ENCODE measurements around the gene CELF5.

The CELF5 gene

GRCh38 chr19:3178973-3179738 lies 45.3 kb upstream of the CELF5 start:
- Histone ChIP-seq H3K9me3 (ENCODE audit: control insufficient read depth, low read length) (no peaks in the 10 kb centered on the region), H2AFZ (no peak overlapping the region), H3K9ac (no peak overlapping the region), H3K27me3 (ENCODE audit: control insufficient read depth, insufficient read depth, low read length) (no peaks in the 10 kb centered on the region), H3K4me2 (ENCODE audit: low read length) (no peak overlapping the region), H3K4me1 (peaks cover 7% of the 10 kb centered on the region), H3K4me3 (ENCODE audit: low read depth, low read length) (no peak overlapping the region), H3K36me3 (ENCODE audit: control insufficient read depth, insufficient read depth, low read length) (no peaks in the 10 kb centered on the region), H3K79me2 (no peaks in the 10 kb centered on the region), H3K27ac (no peak overlapping the region)
- TF ChIP-seq, protein P1, sequence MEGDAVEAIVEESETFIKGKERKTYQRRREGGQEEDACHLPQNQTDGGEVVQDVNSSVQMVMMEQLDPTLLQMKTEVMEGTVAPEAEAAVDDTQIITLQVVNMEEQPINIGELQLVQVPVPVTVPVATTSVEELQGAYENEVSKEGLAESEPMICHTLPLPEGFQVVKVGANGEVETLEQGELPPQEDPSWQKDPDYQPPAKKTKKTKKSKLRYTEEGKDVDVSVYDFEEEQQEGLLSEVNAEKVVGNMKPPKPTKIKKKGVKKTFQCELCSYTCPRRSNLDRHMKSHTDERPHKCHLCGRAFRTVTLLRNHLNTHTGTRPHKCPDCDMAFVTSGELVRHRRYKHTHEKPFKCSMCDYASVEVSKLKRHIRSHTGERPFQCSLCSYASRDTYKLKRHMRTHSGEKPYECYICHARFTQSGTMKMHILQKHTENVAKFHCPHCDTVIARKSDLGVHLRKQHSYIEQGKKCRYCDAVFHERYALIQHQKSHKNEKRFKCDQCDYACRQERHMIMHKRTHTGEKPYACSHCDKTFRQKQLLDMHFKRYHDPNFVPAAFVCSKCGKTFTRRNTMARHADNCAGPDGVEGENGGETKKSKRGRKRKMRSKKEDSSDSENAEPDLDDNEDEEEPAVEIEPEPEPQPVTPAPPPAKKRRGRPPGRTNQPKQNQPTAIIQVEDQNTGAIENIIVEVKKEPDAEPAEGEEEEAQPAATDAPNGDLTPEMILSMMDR (IDR thresholded peaks at IDR 0.05): no peak

GRCh38 chr19:3179739-3180293 lies 44.6 kb upstream of the CELF5 start:
- no peak overlapping the region for H3K9ac ChIP-seq
- no peaks in the 10 kb centered on the region for H3K27me3 ChIP-seq (ENCODE audit: control insufficient read depth, insufficient read depth, low read length)
- H3K4me1 ChIP-seq: peaks cover 7% of the 10 kb centered on the region
- H3K36me3 ChIP-seq (ENCODE audit: control insufficient read depth, insufficient read depth, low read length): no peaks in the 10 kb centered on the region
- H3K79me2 ChIP-seq: no peaks in the 10 kb centered on the region
- H3K9me3 ChIP-seq (ENCODE audit: control insufficient read depth, low read length): no peaks in the 10 kb centered on the region
- H3K4me2 ChIP-seq (ENCODE audit: low read length): no peak overlapping the region
- no peak overlapping the region for H3K27ac ChIP-seq
- TF ChIP-seq, protein P1 (IDR thresholded peaks at IDR 0.05): no peak
- H2AFZ ChIP-seq: no peak overlapping the region
- no peak overlapping the region for H3K4me3 ChIP-seq (ENCODE audit: low read depth, low read length)

DNA sequence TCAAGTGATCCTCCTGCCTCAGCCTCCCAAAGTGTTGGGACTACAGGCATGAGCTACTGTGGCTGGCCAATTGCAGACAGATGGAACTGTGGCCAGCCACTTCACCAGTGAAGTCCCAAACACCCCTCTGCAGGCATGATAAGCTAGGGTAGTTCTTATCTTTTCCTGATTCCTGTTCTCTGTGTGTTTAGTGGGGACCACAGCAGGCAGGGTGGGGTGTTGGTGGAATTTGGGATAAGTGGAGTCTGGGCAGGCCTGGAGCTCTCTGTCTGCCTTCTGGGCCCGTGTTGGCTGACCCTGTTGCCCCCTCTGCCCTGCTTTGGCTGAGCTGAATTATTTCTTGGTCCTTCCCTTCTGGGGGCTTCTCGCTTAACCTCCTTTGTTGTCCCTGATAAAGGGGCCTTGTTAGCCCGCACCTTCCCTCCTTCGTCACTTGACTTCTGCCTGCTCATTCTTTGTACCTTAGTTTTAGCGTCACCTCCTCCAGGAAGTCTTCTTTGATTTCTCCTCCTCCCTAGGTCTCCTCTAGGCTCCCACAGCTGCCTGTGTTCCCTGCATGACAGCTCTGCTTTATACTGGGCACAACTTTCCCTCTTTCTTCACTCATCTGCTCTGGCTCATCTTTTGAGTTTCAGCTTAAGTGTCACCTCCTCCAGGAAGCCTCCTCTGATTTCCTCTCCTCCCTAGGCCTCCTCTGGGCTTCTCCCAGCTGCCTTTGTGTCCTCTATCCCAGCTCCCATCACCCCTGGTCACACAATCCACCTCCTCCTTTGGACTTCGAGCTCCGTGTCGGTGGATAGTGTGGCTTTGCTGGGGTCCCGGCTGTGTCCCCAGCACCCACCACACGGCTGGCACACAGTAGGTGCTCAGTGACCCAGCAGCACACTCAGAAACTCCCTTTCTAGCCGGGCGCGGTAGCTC lies 40.5 kb upstream of the CELF5 start:
- Histone ChIP-seq H3K4me2 (ENCODE audit: low read length) (no peak overlapping the region), H3K9me3 (ENCODE audit: control insufficient read depth, low read length) (no peaks in the 10 kb centered on the region), H3K9ac (no peak overlapping the region), H3K79me2 (peaks cover 31% of the 10 kb centered on the region), H3K27me3 (ENCODE audit: control insufficient read depth, insufficient read depth, low read length) (no peaks in the 10 kb centered on the region), H2AFZ (no peak overlapping the region), H3K27ac (no peak overlapping the region), H3K36me3 (ENCODE audit: control insufficient read depth, insufficient read depth, low read length) (no peaks in the 10 kb centered on the region), H3K4me3 (ENCODE audit: low read depth, low read length) (no peak overlapping the region), H3K4me1 (peaks cover 7% of the 10 kb centered on the region)
- TF ChIP-seq, protein P1 (IDR thresholded peaks at IDR 0.05): no peak

GRCh38 chr19:3184847-3185460 lies 39.5 kb upstream of the CELF5 start:
- H3K79me2 ChIP-seq: peaks cover 40% of the 10 kb centered on the region
- H3K27ac ChIP-seq: peak overlapping the region; percentile 91
- no peaks in the 10 kb centered on the region for H3K27me3 ChIP-seq (ENCODE audit: control insufficient read depth, insufficient read depth, low read length)
- peaks cover 7% of the 10 kb centered on the region for H3K4me1 ChIP-seq
- peak overlapping the region; percentile 83 for H3K4me2 ChIP-seq (ENCODE audit: low read length)
- H2AFZ ChIP-seq: peak overlapping the region; percentile 84
- H3K36me3 ChIP-seq (ENCODE audit: control insufficient read depth, insufficient read depth, low read length): no peaks in the 10 kb centered on the region
- H3K9ac ChIP-seq: no peak overlapping the region
- no peaks in the 10 kb centered on the region for H3K9me3 ChIP-seq (ENCODE audit: control insufficient read depth, low read length)
- TF ChIP-seq, protein P1 (IDR thresholded peaks at IDR 0.05): no peak
- H3K4me3 ChIP-seq (ENCODE audit: low read depth, low read length): peak overlapping the region; percentile 93
